ENCODE results near the gene NME4. TPM values are rescaled to one million over a fixed set of nuclear protein-coding genes. Genes with fewer than 3 reads are reported as not detected.
"Not testable (repeated sequence)": the region's sequence is repeated elsewhere in the genome, so short reads cannot be mapped to it uniquely, and the experiment has no call there.

The NME4 gene
- polyA plus RNA-seq, 2 donors: 40.3 to 41.9 TPM

GRCh38 chr16:380762-381011 is 16.3 kb upstream of the NME4 start:
- Histone ChIP-seq H3K36me3 (ENCODE audit: control insufficient read depth in 2 of 2, insufficient read depth in 2 of 2, low read length in 1 of 2) (peaks cover 0 to 25% of the 10 kb centered on the region in 2 donors), H3K4me3 (ENCODE audit: low read depth in 1 of 2, low read length in 2 of 2) (peak overlapping the region; percentile 61 to 70), H3K27ac (ENCODE audit: low read depth in 2 of 2, low read length in 1 of 2) (no peak overlapping the region), H3K27me3 (ENCODE audit: control insufficient read depth in 1 of 2, insufficient read depth in 2 of 2, low read length in 2 of 2) (no peaks in the 10 kb centered on the region), H3K9me3 (ENCODE audit: control insufficient read depth in 2 of 2, insufficient read depth in 1 of 2, low read depth in 1 of 2, low read length in 1 of 2) (no peaks in the 10 kb centered on the region), H3K4me1 (ENCODE audit: control insufficient read depth in 2 of 2, insufficient read depth in 2 of 2, low read length in 1 of 2) (peaks cover 0 to 19% of the 10 kb centered on the region in 2 donors)
- 4 to 10% methylated on average over 12 of the region's 12 CpGs for WGBS, 2 donors

GRCh38 chr16:381012-381788 is 15.8 kb upstream of the NME4 start:
- H3K27me3 ChIP-seq (ENCODE audit: control insufficient read depth in 1 of 2, insufficient read depth in 2 of 2, low read length in 2 of 2): no peaks in the 10 kb centered on the region
- H3K4me1 ChIP-seq (ENCODE audit: control insufficient read depth in 2 of 2, insufficient read depth in 2 of 2, low read length in 1 of 2): peaks cover 0 to 19% of the 10 kb centered on the region in 2 donors
- peaks cover 0 to 20% of the 10 kb centered on the region in 2 donors for H3K36me3 ChIP-seq (ENCODE audit: control insufficient read depth in 2 of 2, insufficient read depth in 2 of 2, low read length in 1 of 2)
- peak overlapping the region; percentile 45 to 82 for H3K27ac ChIP-seq (ENCODE audit: low read depth in 2 of 2, low read length in 1 of 2)
- H3K9me3 ChIP-seq (ENCODE audit: control insufficient read depth in 2 of 2, insufficient read depth in 1 of 2, low read depth in 1 of 2, low read length in 1 of 2): no peaks in the 10 kb centered on the region
- WGBS, 2 donors: 1% methylated on average over 49 to 73 of the region's 73 CpGs
- peak overlapping the region; percentile 61 to 70 for H3K4me3 ChIP-seq (ENCODE audit: low read depth in 1 of 2, low read length in 2 of 2)

- Histone ChIP-seq H3K27ac (ENCODE audit: low read depth in 2 of 2, low read length in 1 of 2) (peak within 1 kb of the TSS; percentile 70 to 82), H3K4me1 (ENCODE audit: control insufficient read depth in 2 of 2, insufficient read depth in 2 of 2, low read length in 1 of 2) (peaks cover 0 to 19% of the 10 kb centered on the region in 2 donors)
- WGBS, 2 donors: 1% methylated on average over 60 to 123 of the region's 123 CpGs
Observed at GRCh38 chr16:381789-382717, 14.9 kb upstream of the NME4 start, which contains the start of gene PGAP6. Gene PGAP6 (minus strand): TSS chr16:381978. CDS start chr16:381821, 157 bp downstream.

GRCh38 chr16:383326-384051 is 13.5 kb upstream of the NME4 start:
- Histone ChIP-seq H3K4me1 (ENCODE audit: control insufficient read depth in 2 of 2, insufficient read depth in 2 of 2, low read length in 1 of 2) (peaks cover 0 to 16% of the 10 kb centered on the region in 2 donors), H3K9me3 (ENCODE audit: control insufficient read depth in 2 of 2, insufficient read depth in 1 of 2, low read depth in 1 of 2, low read length in 1 of 2) (no peaks in the 10 kb centered on the region), H3K4me3 (ENCODE audit: low read depth in 1 of 2, low read length in 2 of 2) (peak overlapping the region; percentile 1 to 70), H3K36me3 (ENCODE audit: control insufficient read depth in 2 of 2, insufficient read depth in 2 of 2, low read length in 1 of 2) (peaks cover 0 to 4% of the 10 kb centered on the region in 2 donors), H3K27ac (ENCODE audit: low read depth in 2 of 2, low read length in 1 of 2) (peak overlapping the region; percentile 68 to 94), H3K27me3 (ENCODE audit: control insufficient read depth in 1 of 2, insufficient read depth in 2 of 2, low read length in 2 of 2) (no peaks in the 10 kb centered on the region)
- 23% methylated on average over 33 of the region's 33 CpGs for WGBS, 2 donors

More at GRCh38 chr16:381789-382717, 14.9 kb upstream of the NME4 start, which contains the start of gene PGAP6:
- H3K9me3 ChIP-seq (ENCODE audit: control insufficient read depth in 2 of 2, insufficient read depth in 1 of 2, low read depth in 1 of 2, low read length in 1 of 2): no peaks in the 10 kb centered on the region
- peak within 1 kb of the TSS; percentile 67 to 70 for H3K4me3 ChIP-seq (ENCODE audit: low read depth in 1 of 2, low read length in 2 of 2)
- H3K27me3 ChIP-seq (ENCODE audit: control insufficient read depth in 1 of 2, insufficient read depth in 2 of 2, low read length in 2 of 2): no peaks in the 10 kb centered on the region
- H3K36me3 ChIP-seq (ENCODE audit: control insufficient read depth in 2 of 2, insufficient read depth in 2 of 2, low read length in 1 of 2): peaks cover 0 to 12% of the 10 kb centered on the region in 2 donors

- Histone ChIP-seq H3K4me3 (ENCODE audit: low read depth in 1 of 2, low read length in 2 of 2) (no peak overlapping the region), H3K27ac (ENCODE audit: low read depth in 2 of 2, low read length in 1 of 2) (no peak overlapping the region), H3K36me3 (ENCODE audit: control insufficient read depth in 2 of 2, insufficient read depth in 2 of 2, low read length in 1 of 2) (no peaks in the 10 kb centered on the region), H3K4me1 (ENCODE audit: control insufficient read depth in 2 of 2, insufficient read depth in 2 of 2, low read length in 1 of 2) (peaks cover 0 to 2% of the 10 kb centered on the region in 2 donors), H3K27me3 (ENCODE audit: control insufficient read depth in 1 of 2, insufficient read depth in 2 of 2, low read length in 2 of 2) (no peaks in the 10 kb centered on the region), H3K9me3 (ENCODE audit: control insufficient read depth in 2 of 2, insufficient read depth in 1 of 2, low read depth in 1 of 2, low read length in 1 of 2) (peaks cover 0 to under 1% of the 10 kb centered on the region in 2 donors)
- WGBS, 2 donors: 77 to 80% methylated on average over 19 of the region's 19 CpGs
Observed at GRCh38 chr16:386641-387156, 10.3 kb upstream of the NME4 start.

- not testable (repeated sequence) for H3K36me3 ChIP-seq (ENCODE audit: control insufficient read depth in 2 of 2, insufficient read depth in 2 of 2, low read length in 1 of 2); H3K27ac ChIP-seq (ENCODE audit: low read depth in 2 of 2, low read length in 1 of 2); H3K4me3 ChIP-seq (ENCODE audit: low read depth in 1 of 2, low read length in 2 of 2); H3K4me1 ChIP-seq (ENCODE audit: control insufficient read depth in 2 of 2, insufficient read depth in 2 of 2, low read length in 1 of 2); H3K9me3 ChIP-seq (ENCODE audit: control insufficient read depth in 2 of 2, insufficient read depth in 1 of 2, low read depth in 1 of 2, low read length in 1 of 2); H3K27me3 ChIP-seq (ENCODE audit: control insufficient read depth in 1 of 2, insufficient read depth in 2 of 2, low read length in 2 of 2)
- whole genome bisulfite sequencing, 2 donors: 39 to 47% methylated on average over 20 of the region's 20 CpGs
Observed at GRCh38 chr16:387761-388666, 9.0 kb upstream of the NME4 start.

- Histone ChIP-seq H3K9me3 (ENCODE audit: control insufficient read depth in 2 of 2, insufficient read depth in 1 of 2, low read depth in 1 of 2, low read length in 1 of 2) (peaks cover 0 to 4% of the 10 kb centered on the region in 2 donors), H3K4me3 (ENCODE audit: low read depth in 1 of 2, low read length in 2 of 2) (no peak overlapping the region), H3K4me1 (ENCODE audit: control insufficient read depth in 2 of 2, insufficient read depth in 2 of 2, low read length in 1 of 2) (no peaks in the 10 kb centered on the region), H3K27ac (ENCODE audit: low read depth in 2 of 2, low read length in 1 of 2) (no peak overlapping the region), H3K36me3 (ENCODE audit: control insufficient read depth in 2 of 2, insufficient read depth in 2 of 2, low read length in 1 of 2) (no peaks in the 10 kb centered on the region), H3K27me3 (ENCODE audit: control insufficient read depth in 1 of 2, insufficient read depth in 2 of 2, low read length in 2 of 2) (no peaks in the 10 kb centered on the region)
- 81 to 83% methylated on average over 10 of the region's 10 CpGs for WGBS, 2 donors
Observed at GRCh38 chr16:389352-389751, 7.6 kb upstream of the NME4 start.

- Histone ChIP-seq H3K4me3 (ENCODE audit: low read depth in 1 of 2, low read length in 2 of 2) (no peak overlapping the region), H3K27me3 (ENCODE audit: control insufficient read depth in 1 of 2, insufficient read depth in 2 of 2, low read length in 2 of 2) (no peaks in the 10 kb centered on the region), H3K36me3 (ENCODE audit: control insufficient read depth in 2 of 2, insufficient read depth in 2 of 2, low read length in 1 of 2) (no peaks in the 10 kb centered on the region), H3K4me1 (ENCODE audit: control insufficient read depth in 2 of 2, insufficient read depth in 2 of 2, low read length in 1 of 2) (no peaks in the 10 kb centered on the region), H3K27ac (ENCODE audit: low read depth in 2 of 2, low read length in 1 of 2) (no peak overlapping the region), H3K9me3 (ENCODE audit: control insufficient read depth in 2 of 2, insufficient read depth in 1 of 2, low read depth in 1 of 2, low read length in 1 of 2) (peaks cover 0 to 4% of the 10 kb centered on the region in 2 donors)
- 64 to 68% methylated on average over 7 of the region's 7 CpGs for WGBS, 2 donors
Observed at GRCh38 chr16:391885-392335, 5.1 kb upstream of the NME4 start.
